ENCODE results near the gene KRT10. TPM values are rescaled to one million over a fixed set of nuclear protein-coding genes. Genes with fewer than 3 reads are reported as not detected.
A peak's percentile ranks its signal among the peaks of the same experiment; 100 is the strongest.

The KRT10 gene
- polyA plus RNA-seq, 1 donor: 45.2 TPM

DNA sequence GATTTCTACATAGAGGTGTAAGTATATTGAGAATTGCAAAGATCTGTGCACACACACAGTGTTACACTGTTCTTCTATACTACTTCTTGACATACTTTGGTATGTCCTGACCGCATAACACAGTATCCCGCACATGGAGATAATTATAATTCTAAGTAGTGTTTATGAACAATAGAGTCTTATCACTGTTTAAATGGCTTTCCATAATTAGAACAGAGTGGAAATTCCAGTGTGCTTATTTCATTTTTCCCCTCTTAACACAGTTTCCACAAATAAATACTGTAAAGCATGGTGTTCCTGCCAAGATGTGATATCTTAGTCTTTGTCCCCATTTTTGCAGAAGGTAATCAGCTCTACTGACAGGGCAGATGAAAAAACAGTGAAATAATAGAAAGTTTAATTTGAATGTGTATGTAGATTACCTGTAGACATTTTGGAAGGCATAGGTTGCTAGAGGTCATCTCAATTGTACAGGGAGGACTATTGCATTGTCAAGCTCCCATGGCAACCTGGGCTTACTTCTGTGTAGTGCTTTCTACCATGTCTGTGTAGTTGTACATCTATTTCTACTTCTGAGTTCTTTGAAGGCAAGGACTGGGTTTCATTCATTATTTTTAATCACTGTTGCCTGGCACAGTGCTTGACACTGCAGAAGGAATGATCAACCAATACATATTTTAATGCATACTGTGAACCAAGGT is 12.5 kb downstream of the KRT10 start:
- no peak for DNase-seq

DNA sequence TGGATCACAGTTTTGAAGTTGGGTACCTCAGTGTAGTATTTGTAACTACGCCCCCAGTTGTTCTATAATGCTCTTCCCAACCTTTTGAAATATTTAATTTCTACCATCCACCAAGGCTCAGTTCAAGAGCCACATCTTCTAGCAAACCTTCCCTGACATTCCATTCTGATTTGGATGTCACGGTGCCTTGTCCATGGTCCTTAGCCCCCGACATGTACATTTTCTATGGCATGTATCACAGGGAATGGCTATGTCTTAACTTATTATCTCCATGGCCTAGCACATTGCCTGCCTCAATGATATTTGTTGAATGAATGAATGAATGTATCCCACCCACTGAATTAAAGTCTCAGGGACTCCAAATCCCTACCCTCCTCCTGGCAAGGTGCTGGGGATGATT is 16.3 kb downstream of the KRT10 start:
- no peak for DNase-seq

DNA sequence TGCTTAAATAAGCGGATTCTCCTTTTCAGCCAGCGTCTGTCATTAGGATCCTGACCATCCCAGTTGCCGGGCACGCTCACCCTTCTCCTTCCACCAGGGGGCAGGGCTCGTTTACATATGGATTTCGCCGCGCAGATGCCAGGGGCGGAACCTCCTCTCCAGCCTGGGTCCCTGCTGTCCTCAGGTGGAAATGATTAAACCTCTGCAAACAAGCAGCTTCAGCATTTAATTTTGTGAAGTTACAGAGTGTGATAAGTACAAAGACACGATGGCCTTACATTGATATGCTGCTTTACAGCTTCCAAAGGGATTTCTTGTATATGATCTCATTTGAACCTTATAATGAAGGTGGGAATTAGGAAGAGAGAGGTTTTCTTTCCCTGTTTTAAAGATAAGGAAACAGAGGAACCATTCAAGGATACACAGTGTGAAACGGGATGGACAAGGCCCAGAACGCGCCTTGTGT is 18.8 kb downstream of the KRT10 start:
- peak; percentile 68 for DNase-seq

DNA sequence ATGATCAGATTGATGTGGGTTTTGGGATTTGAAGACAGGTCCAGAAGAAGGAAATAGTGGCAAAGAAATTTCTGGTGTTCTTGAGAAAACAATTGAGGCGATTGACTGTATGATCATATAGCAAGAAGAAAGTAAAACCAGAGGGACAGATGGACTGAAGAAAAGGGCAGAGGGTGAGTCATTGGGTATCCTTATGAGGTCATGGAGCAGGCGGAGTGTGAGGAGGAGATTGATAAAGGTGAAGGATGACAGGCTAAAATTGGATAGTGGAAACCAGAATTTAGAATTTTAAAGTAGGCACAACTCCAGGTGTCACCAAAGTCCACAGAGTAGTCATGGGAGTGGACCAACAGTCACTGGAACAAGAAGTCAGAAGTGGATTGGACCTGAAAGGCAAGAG is 21.3 kb downstream of the KRT10 start:
- no peak for DNase-seq

DNA sequence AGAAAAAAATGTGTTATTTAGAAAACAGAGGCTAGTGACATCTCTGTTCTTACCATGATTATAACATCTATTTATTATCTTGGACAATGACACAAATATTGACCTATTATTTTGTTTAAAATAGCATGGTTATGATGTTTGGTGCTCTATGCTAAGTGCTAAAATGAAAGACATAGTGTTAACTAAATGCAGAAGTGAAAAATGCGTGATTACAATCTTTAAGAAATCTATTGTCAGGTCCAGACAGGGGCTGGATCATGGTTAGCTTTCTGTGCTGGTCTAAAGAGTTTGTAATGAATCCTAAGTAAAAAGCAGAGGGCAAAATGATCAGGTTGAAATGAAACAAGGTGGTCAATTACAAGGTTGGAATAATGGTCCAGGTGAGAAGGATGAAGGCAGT is 22.0 kb downstream of the KRT10 start:
- DNase-seq: no peak

DNA sequence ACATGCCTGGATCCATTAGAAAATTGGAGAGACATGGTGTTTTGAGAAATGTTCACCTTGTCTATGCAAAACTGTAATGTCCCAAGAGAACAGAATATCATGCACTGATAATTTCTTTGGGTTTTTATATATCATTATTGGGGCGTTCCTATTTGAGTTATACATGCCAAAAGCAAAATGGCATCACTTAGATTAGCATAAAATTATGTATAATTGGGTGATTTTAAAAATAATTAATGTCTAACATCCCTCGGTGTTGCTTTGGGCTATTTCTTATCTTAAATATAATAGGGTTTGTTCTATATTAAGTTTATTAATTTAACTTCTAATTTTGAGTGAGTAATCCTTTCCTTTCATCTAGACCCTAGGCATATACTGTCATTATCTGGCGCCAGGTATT is 22.6 kb downstream of the KRT10 start, which contains the start of gene KRT28:
Gene KRT28, minus strand, starts transcription at position 101 of the 400 bp plus-strand sequence. Its CDS starts 66 bp downstream, at position 35.
- no peak for DNase-seq

DNA sequence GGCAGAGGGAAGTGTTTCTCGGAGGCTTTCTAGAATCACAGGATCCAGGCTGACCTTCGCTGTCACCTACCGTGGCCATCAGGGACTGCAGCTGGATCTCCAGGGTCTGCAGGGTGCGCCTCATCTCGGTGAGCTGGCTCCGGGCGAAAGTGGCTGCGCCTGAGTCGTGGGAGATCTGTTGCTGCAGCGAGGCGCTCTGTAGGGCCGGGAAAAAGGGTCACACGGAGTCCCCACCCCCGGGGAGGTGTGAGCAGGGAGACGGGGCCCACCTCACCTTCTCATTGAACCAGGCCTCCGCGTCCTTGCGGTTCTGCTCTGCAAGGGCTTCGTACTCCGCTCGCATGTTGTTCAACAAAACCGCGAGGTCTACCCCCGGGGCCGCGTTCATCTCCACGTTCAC is 25.6 kb downstream of the KRT10 start:
- DNase-seq: no peak

DNA sequence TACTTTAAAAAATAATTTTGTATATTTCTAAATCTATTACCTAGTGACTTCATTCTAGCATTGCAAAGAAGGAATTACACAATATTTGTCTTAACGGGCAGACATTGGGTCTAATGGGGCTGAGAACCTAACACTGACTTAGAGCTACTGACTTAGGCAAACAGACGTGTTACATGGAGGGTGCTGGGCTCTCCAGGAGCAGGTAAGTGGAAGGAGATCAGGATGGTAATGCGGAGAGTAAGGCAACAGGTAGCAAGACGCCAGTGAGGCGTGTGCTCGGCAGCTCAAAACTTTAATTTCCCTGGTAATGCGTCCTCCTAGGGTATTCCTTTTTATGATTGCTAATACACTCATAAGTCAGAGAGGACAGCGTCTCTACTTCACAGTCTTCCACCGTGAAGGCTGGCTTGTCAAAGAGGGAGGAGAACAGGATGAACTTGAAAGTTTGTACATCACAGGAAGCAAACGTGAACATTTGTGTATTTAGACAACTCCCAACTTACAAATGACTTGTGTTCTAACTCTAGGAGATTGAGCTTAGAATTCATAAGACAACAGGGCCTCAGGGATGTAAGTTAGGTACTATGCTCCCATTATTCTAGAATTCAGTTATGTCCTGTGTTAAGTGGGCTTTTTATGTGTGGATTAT is 27.3 kb downstream of the KRT10 start:
- no peak for DNase-seq

DNA sequence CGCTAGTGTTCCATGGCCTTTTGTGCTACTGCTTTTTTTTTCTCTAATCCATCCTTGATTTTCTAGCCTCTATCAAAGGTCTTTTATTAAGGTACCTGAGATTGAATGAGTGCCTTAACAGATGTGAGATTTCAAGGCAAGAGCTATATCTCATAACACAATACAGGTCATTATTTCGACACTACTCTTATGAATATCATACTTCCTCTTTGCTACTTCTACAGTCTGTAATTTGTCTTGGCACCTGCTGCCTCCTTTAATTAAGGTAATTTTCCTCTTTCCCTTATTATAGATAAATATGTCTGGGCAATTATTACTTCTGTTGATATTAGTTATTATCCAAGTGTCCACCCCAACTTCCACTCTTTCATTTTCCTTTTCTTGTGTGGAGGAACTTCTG is 27.9 kb downstream of the KRT10 start:
- no peak for DNase-seq

DNA sequence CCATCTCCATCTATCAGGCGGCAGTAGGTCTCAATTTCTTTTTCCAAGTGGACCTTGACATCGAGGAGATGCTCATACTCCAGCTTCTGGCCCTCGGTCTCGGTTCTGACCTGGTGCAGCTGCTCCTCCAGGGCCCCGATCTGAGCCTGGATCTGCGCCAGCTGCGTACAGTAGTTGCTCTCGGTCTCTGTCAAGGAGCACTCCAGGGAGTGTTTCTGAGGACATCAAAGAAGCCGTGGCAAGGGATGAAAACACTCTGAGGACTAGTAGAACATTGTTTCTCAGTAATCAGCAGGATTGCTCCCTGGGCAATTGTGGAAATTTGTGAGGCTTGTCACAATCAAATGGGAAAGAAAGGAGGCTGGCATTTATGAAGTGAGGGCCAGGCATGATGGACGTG is 28.6 kb downstream of the KRT10 start:
- DNase-seq: no peak

DNA sequence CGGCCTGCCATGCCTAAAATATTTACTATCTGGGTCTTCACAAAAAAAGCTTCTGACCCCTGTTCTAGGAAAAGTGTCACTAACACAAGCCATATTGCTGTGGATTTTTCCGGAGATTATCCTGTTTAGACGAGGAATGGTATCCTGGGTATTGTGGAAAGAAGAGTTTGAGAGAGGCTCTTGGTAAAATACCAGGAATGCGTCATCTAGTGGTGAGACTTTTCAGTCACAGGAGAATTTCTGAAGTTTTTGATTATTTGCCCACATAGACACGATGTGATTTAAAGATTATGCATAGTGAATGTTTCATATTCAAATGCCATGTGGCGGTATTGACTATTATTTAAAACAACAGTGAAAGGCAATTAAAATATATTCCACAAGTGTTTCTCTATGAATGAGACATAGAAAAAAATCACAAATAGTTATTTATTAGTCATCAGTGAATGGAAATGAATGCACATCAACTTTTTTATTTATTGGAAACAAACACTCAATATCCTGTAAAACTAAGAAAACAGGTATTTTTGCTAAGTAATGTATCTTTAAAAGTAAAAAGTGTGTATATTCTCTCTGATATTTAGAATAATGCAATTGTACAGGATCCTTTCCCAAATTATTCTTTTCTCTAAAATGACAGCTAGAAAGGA is 30.5 kb downstream of the KRT10 start:
- DNase-seq: peak; percentile 44

DNA sequence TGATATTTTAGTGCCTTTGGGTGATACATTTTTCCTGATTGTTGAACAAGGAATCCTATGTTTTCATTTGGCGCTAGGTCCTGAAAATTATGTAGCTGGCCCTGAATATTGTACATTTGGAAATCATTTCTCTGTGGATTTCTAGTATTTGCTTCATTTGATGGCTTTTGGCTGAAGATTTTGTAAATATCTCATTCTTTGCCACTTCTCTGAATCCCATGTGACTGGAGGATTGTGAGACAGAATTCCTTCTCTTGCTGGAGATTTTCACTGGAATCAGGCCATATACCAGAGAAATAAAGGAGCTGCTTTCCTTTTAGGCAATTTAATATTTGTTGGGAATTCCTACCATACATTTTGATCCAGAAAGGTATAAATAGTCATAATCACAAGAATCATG is 31.3 kb downstream of the KRT10 start:
- DNase-seq: no peak

DNA sequence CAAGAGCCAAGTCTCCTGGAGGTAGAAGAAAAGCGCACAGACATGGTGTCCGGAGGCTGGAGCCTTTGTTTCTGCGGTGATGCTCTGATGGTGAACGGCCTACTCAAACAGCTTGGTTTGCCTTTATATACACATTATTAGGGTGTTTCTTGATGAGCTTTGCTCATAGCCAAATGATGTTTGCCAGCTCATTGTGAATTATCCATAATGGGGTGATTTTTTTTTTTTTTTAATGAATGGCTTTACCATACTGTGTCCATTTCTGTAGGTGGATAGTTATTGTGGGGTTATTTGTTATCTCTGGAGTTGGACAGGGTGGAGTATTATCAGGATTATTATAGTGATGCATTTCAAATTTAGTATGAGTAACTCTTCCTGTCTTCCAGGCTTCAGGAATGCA is 40.0 kb downstream of the KRT10 start, which contains the start of gene KRT27:
Gene KRT27, minus strand, starts transcription at position 101 of the 400 bp plus-strand sequence. Its CDS starts 57 bp downstream, at position 44.
- DNase-seq: no peak

DNA sequence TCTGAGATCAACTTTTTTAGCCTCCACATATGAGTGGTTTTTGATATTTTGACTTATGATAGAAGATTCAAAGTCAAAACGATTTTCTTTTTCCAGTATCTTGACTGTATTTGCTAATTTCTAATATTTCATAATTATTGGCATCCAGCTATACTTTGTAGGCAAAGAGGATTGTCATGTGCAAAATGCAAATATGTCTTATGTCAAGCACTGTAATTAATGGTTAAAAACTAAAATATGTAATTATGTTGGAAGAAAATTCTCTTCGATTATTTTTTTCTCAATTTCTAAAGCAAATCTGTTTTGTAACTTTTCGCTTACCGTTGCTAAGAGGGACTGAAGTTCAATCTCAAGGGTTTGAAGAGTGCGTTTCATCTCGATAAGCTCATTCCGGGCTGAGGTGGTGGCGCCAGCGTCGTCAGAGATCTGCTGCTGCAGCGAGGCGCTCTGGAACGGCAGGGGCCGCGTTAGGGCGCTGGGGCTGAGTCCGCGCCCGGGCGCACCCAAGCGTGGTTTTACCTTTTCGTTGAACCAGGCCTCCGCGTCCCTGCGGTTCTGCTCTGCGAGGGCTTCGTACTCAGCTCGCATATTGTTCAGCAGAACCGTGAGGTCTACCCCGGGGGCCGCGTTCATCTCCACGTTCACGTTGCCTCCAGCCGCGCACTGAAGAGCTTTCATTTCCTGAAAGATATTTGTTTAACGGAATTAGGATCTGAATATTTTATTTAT is 43.1 kb downstream of the KRT10 start:
- no peak for DNase-seq

DNA sequence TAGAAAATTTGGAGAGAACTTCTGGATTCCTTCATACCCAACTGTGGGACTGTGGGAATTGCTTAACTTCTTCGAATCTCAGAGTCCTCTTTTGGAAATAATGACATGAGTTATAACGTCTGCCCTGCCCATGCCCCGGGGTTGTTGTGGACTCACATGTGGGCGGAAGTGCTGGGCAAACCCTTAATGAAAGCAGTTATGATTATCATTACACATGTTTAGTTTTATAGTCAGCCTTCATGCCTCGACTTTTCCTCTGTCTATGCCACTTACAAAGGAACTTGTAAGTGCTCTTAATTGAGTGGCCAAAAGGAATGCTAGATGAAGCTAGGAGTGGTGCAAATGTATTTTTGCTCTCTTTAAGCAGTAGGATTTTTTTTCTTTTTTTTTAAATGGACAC is 44.0 kb downstream of the KRT10 start:
- DNase-seq: no peak

DNA sequence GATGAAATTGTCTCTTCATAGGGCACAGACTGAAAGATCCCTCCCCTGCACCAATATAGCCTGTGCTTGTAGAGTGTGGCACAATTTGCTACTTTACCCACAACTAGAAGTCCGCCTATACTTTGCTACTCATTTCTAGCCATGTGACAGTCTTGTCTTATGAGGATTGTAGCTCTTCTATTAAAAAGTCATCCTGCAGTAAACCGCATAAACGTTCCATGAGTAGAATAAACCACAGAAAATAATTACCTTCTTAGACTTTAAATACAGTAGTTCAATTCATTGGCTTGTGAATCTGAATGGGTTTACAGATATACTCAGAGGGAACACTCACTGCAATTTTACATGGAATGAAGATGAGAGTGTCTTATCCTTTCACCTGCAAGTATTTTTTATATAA is 44.4 kb downstream of the KRT10 start:
- DNase-seq: no peak

DNA sequence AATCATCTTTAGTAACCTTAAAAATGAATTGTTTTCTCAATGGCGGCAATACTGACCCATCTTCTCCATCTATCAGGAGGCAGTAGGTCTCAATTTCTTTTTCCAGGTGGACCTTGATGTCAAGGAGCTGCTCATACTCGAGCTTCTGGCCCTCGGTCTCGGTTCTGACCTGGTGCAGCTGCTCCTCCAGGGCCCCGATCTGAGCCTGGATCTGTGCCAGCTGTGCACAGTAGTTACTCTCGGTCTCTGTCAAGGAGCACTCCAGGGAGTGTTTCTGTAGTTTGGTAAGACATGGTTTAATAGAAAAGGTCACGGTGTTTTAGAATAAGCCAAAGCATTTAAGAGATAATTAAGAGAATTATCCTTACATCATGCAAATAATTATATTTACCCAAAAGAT is 45.0 kb downstream of the KRT10 start:
- no peak for DNase-seq

DNA sequence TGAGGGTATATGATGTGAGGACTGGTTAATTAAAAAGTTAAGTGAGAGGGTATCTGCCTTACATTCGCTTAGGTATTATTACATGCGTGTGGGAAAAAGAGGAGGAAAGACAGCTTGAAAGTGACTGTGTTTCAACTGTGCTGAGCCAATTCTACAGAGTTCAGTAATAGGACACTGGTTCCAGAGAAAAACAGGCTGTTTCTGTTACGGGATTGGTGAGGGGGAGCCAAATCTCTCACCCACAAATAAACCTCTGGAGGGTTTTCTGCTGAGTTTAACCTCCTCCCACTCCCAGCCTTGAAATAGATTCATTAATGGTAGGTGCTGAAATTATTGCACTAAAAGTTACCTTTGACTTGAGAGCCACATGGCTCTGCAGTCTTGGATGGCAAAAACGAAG is 46.5 kb downstream of the KRT10 start:
- DNase-seq: peak; percentile 20

DNA sequence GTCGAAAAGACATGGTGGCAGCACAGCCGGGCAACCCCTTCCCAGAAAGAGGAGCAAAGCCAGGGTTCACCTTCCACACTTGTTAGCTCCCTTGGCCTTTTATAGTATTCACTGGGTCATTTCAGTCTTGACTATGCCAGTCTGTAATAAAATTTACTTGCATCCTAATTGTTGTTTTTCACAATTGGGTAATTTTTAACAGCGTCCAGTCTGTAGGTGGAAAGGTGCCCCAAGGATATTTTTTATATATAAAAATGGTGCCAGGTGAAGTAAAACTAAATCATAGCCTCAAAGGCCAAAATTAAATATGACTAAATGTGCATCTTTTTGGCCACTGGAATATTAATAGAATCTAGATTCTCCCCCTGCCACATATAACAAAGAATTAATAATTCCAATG is 50.3 kb downstream of the KRT10 start, which contains the start of gene KRT26:
Gene KRT26, minus strand, starts transcription at position 101 of the 400 bp plus-strand sequence. Its CDS starts 88 bp downstream, at position 13.
- no peak for DNase-seq

Data from left kidney (tissue), 2 donors.